Sigmoid colon (tissue), 4 donors: Measurements from ENCODE around the gene UCK1.

Experiments
- EP300 ChIP-seq, 4 donors: sonication (generic); formaldehyde crosslinking; IDR thresholded peaks; one replicate each; pipeline ENCODE4 v1.6.1; 2017; ENCODE audit warnings: antibody characterized with exemption in 4 of 4
- POLR2A ChIP-seq, 2 donors: fragments of 450-650 bp; IDR thresholded peaks; one replicate each; pipeline ENCODE4 v1.6.1; 2016; ENCODE audit warnings: antibody characterized with exemption in 2 of 2, mild to moderate bottlenecking in 2 of 2, moderate library complexity in 2 of 2
- POLR2AphosphoS5 ChIP-seq, 4 donors: sonication (generic); formaldehyde crosslinking; IDR thresholded peaks; one replicate each; pipeline ENCODE4 v1.6.1; 2017; ENCODE audit warnings: antibody characterized with exemption in 4 of 4
- TF ChIP-seq, protein P1 (sequence below), 4 experiments: fragments of 450-650 bp in 3 of 4; fragments of 200-600 bp in 1 of 4; IDR thresholded peaks; one replicate each; pipeline ENCODE4 v1.5.1; 2016 to 2019; ENCODE audit warnings: antibody characterized with exemption in 4 of 4, mild to moderate bottlenecking in 3 of 4, moderate library complexity in 2 of 4

GRCh38 chr9:131513177-131513576 is 17.9 kb downstream of the UCK1 start:
- TF ChIP-seq, protein P1, sequence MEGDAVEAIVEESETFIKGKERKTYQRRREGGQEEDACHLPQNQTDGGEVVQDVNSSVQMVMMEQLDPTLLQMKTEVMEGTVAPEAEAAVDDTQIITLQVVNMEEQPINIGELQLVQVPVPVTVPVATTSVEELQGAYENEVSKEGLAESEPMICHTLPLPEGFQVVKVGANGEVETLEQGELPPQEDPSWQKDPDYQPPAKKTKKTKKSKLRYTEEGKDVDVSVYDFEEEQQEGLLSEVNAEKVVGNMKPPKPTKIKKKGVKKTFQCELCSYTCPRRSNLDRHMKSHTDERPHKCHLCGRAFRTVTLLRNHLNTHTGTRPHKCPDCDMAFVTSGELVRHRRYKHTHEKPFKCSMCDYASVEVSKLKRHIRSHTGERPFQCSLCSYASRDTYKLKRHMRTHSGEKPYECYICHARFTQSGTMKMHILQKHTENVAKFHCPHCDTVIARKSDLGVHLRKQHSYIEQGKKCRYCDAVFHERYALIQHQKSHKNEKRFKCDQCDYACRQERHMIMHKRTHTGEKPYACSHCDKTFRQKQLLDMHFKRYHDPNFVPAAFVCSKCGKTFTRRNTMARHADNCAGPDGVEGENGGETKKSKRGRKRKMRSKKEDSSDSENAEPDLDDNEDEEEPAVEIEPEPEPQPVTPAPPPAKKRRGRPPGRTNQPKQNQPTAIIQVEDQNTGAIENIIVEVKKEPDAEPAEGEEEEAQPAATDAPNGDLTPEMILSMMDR (IDR thresholded peaks at IDR 0.05): no peak
- no peak for TF ChIP-seq EP300 (IDR thresholded peaks at IDR 0.05)
- TF ChIP-seq POLR2A (IDR thresholded peaks at IDR 0.05): no peak
- no peak for TF ChIP-seq POLR2AphosphoS5 (IDR thresholded peaks at IDR 0.05)
